H9 (cell line): ENCODE results near the gene PROK1. TPM values are rescaled to one million over a fixed set of nuclear protein-coding genes. Genes with fewer than 3 reads are reported as not detected.

ENCODE experiments used
- DNase-seq: peaks from one replicate; pipeline ENCODE4 v3.0.0-alpha.2; 2017
- H2AFZ ChIP-seq: one replicate; pipeline ENCODE4 v1.6.1; 2013; ENCODE audit warnings: mild to moderate bottlenecking, low read length, control low read depth, moderate library complexity
- H2AK5ac ChIP-seq: 2 replicates; pipeline ENCODE4 v1.6.1; 2013; ENCODE audit warnings: low read length, control low read depth, mixed read lengths; ENCODE audit not compliant: insufficient read length
- H2BK120ac ChIP-seq: one replicate; pipeline ENCODE4 v1.6.1; 2013; ENCODE audit warnings: low read depth, mild to moderate bottlenecking, low read length, control low read depth, inconsistent platforms; ENCODE audit not compliant: poor library complexity, severe bottlenecking
- H2BK12ac ChIP-seq: 2 replicates; pipeline ENCODE4 v1.6.1; 2013; ENCODE audit warnings: low read length, control low read depth, mixed read lengths, low read depth; ENCODE audit not compliant: insufficient read length
- H2BK15ac ChIP-seq: 2 replicates; pipeline ENCODE4 v1.6.1; 2013; ENCODE audit warnings: low read depth, low read length, control low read depth
- H2BK20ac ChIP-seq: one replicate; pipeline ENCODE4 v1.6.1; 2013; ENCODE audit warnings: low read depth, mild to moderate bottlenecking, low read length, control low read depth, inconsistent platforms; ENCODE audit not compliant: poor library complexity, severe bottlenecking
- H2BK5ac ChIP-seq: 2 replicates; pipeline ENCODE4 v1.6.1; 2013; ENCODE audit warnings: low read length, control low read depth, mixed read lengths; ENCODE audit not compliant: insufficient read length
- H3K14ac ChIP-seq: 2 replicates; pipeline ENCODE4 v1.6.1; 2013; ENCODE audit warnings: low read length, control low read depth; ENCODE audit not compliant: insufficient read depth
- H3K18ac ChIP-seq: 2 replicates; pipeline ENCODE4 v1.6.1; 2013; ENCODE audit warnings: low read depth, mild to moderate bottlenecking, mixed read lengths, low read length, control low read depth; ENCODE audit not compliant: insufficient read length
- H3K23ac ChIP-seq: 2 replicates; pipeline ENCODE4 v1.6.1; 2013; ENCODE audit warnings: low read length, control low read depth, mixed read lengths, low read depth; ENCODE audit not compliant: insufficient read length
- H3K23me2 ChIP-seq: 2 replicates; pipeline ENCODE4 v1.6.1; 2013; ENCODE audit warnings: low read depth, mild to moderate bottlenecking, mixed read lengths, low read length, control low read depth; ENCODE audit not compliant: insufficient read length, poor library complexity, severe bottlenecking
- H3K27ac ChIP-seq: 2 replicates; pipeline ENCODE4 v1.5.1; 2013; ENCODE audit warnings: low read length, control low read depth, mixed read lengths, low read depth; ENCODE audit not compliant: insufficient read length
- H3K27me3 ChIP-seq: 2 replicates; pipeline ENCODE4 v1.6.1; 2013; ENCODE audit warnings: low read length, control low read depth, inconsistent platforms; ENCODE audit not compliant: insufficient read depth
- H3K4ac ChIP-seq: 2 replicates; pipeline ENCODE4 v1.6.1; 2013; ENCODE audit warnings: low read depth, mild to moderate bottlenecking, control low read depth, inconsistent platforms, low read length, moderate library complexity
- H3K4me1 ChIP-seq: 2 replicates; pipeline ENCODE4 v1.6.1; 2013; ENCODE audit warnings: low read length, control low read depth, inconsistent platforms; ENCODE audit not compliant: insufficient read depth
- H3K4me2 ChIP-seq: 2 replicates; pipeline ENCODE4 v1.6.1; 2013; ENCODE audit warnings: low read length, control low read depth, mixed read lengths; ENCODE audit not compliant: insufficient read length, insufficient read depth
- H3K56ac ChIP-seq: 2 replicates; pipeline ENCODE4 v1.6.1; 2013; ENCODE audit warnings: low read depth, mild to moderate bottlenecking, mixed read lengths, low read length, control low read depth; ENCODE audit not compliant: insufficient read length
- H3K79me1 ChIP-seq: 2 replicates; pipeline ENCODE4 v1.6.1; 2013; ENCODE audit warnings: low read depth, mild to moderate bottlenecking, moderate library complexity, low read length, control low read depth, inconsistent platforms; ENCODE audit not compliant: insufficient read depth, poor library complexity, severe bottlenecking
- H3K79me2 ChIP-seq: 2 replicates; pipeline ENCODE4 v1.6.1; 2013; ENCODE audit warnings: low read length, control low read depth, inconsistent platforms; ENCODE audit not compliant: insufficient read depth
- H3K9ac ChIP-seq: 2 replicates; pipeline ENCODE4 v1.6.1; 2013; ENCODE audit warnings: low read length, control low read depth, mixed read lengths; ENCODE audit not compliant: insufficient read length; ENCODE audit errors: extremely low read depth
- H3K9me3 ChIP-seq: one replicate; pipeline ENCODE4 v1.6.1; 2013; ENCODE audit warnings: low read depth, low read length, inconsistent platforms; ENCODE audit not compliant: control insufficient read depth
- H3T11ph ChIP-seq: one replicate; pipeline ENCODE4 v1.6.1; 2013; ENCODE audit warnings: mild to moderate bottlenecking, low read length, control low read depth, inconsistent platforms
- H4K20me1 ChIP-seq: one replicate; pipeline ENCODE4 v1.6.1; 2013; ENCODE audit not compliant: control insufficient read depth, insufficient read length, insufficient read depth
- H4K5ac ChIP-seq: 2 replicates; pipeline ENCODE4 v1.6.1; 2013; ENCODE audit warnings: low read depth, mild to moderate bottlenecking, mixed read lengths, low read length, control low read depth; ENCODE audit not compliant: insufficient read length
- H4K8ac ChIP-seq: replicated peaks from 2 replicates; pipeline ENCODE4 v1.6.1; 2013; ENCODE audit warnings: low read length, control low read depth, mixed read lengths, low read depth; ENCODE audit not compliant: insufficient read length
- H4K91ac ChIP-seq: 2 replicates; pipeline ENCODE4 v1.6.1; 2013; ENCODE audit warnings: low read depth, mild to moderate bottlenecking, moderate library complexity, mixed read lengths, low read length, control low read depth; ENCODE audit not compliant: insufficient read length
- H3K27ac Mint-ChIP-seq, 3 experiments: 2 replicates in 2 of 3; 3 replicates in 1 of 3; pipeline ENCODE4 v1.8.0; 2020 to 2021; ENCODE audit warnings: mixed read lengths in 3 of 3, mild to moderate bottlenecking in 1 of 3, moderate library complexity in 1 of 3
- H3K27me3 Mint-ChIP-seq: 2 replicates; pipeline ENCODE4 v1.8.0; 2021; ENCODE audit warnings: low read depth, mild to moderate bottlenecking, moderate library complexity, mixed read lengths
- H3K36me3 Mint-ChIP-seq, 3 experiments: 2 replicates in 2 of 3; 3 replicates in 1 of 3; pipeline ENCODE4 v1.8.0; 2020 to 2021; ENCODE audit warnings: low read depth in 3 of 3, mixed read lengths in 3 of 3; ENCODE audit not compliant: insufficient read depth in 1 of 3
- H3K4me1 Mint-ChIP-seq, 2 experiments: 2 replicates each; pipeline ENCODE4 v1.8.0; 2020; ENCODE audit warnings: mixed read lengths in 2 of 2
- H3K4me3 Mint-ChIP-seq, 2 experiments: 2 replicates in 1 of 2; 3 replicates in 1 of 2; pipeline ENCODE4 v1.8.0; 2020 to 2021; ENCODE audit warnings: mild to moderate bottlenecking in 2 of 2, mixed read lengths in 2 of 2, moderate library complexity in 1 of 2
- H3K9me3 Mint-ChIP-seq, 2 experiments: 2 replicates in 1 of 2; 3 replicates in 1 of 2; pipeline ENCODE4 v1.8.0; 2020; ENCODE audit warnings: mild to moderate bottlenecking in 2 of 2, mixed read lengths in 2 of 2, moderate library complexity in 1 of 2
- CTCF ChIP-seq: fragments of 200-600 bp; sonication (generic); conservative IDR thresholded peaks from 3 replicates; pipeline ENCODE4 v1.8.0; 2021; ENCODE audit warnings: antibody characterized with exemption, mild to moderate bottlenecking
- WGBS: extraction: QIAGEN DNeasy Blood & Tissue Kit; methylation state at CpG from one replicate; pipeline ENCODE4 v1.1.7; 2013; ENCODE audit warnings: missing lambda C conversion rate, low lambda C conversion rate, mixed read lengths; ENCODE audit not compliant: insufficient read length; ENCODE audit errors: extremely low coverage; 5-methylcytosine and 5-hydroxymethylcytosine counted together
- total RNA-seq: library from RNA; stranded (reverse); gene quantifications from 2 replicates; pipeline ENCODE4 v1.2.1, GENCODE V29; 2021

Gene PROK1
- total RNA-seq, 1 experiment from 2014 or later = not detected

GRCh38 chr1:110444561-110444960 lies 6.4 kb upstream of the PROK1 start:
- no CpG with 5 or more reads among the region's 8 CpGs for WGBS
- H3K27me3 Mint-ChIP-seq = peaks cover 6% of the 10 kb centered on the region

More at GRCh38 chr1:110444561-110444960, 6.4 kb upstream of the PROK1 start:
- no peaks in the 10 kb centered on the region for H4K20me1 ChIP-seq
- no peaks in the 10 kb centered on the region for H3K27me3 ChIP-seq
- H2AK5ac ChIP-seq = no peak overlapping the region
- Mint-ChIP-seq H3K27ac (no peak overlapping the region), H3K4me3 (no peak overlapping the region), H3K36me3 (no peaks in the 10 kb centered on the region), H3K4me1 (peaks cover under 1 to 3% of the 10 kb centered on the region in 2 experiments), H3K9me3 (no peaks in the 10 kb centered on the region)
- H2BK12ac ChIP-seq = no peak overlapping the region
- H3K27ac ChIP-seq = no peak overlapping the region
- H3K56ac ChIP-seq = no peak overlapping the region
- H3K18ac ChIP-seq = no peak overlapping the region
- no peak for DNase-seq
- no peak overlapping the region for H2BK20ac ChIP-seq
- no peak overlapping the region for H4K91ac ChIP-seq
- no peak overlapping the region for H3K14ac ChIP-seq
- H2AFZ ChIP-seq = no peak overlapping the region
- no peak for TF ChIP-seq CTCF
- H3K23ac ChIP-seq = no peak overlapping the region
- no peaks in the 10 kb centered on the region for H3K9me3 ChIP-seq
- H3T11ph ChIP-seq = no peak overlapping the region
- no peak overlapping the region for H2BK15ac ChIP-seq
- no peak overlapping the region for H2BK120ac ChIP-seq
- no peaks in the 10 kb centered on the region for H3K23me2 ChIP-seq
- H3K9ac ChIP-seq = no peak overlapping the region
- H2BK5ac ChIP-seq = no peak overlapping the region
- no peaks in the 10 kb centered on the region for H3K79me2 ChIP-seq
- H4K5ac ChIP-seq = no peak overlapping the region
- H3K4me2 ChIP-seq = no peak overlapping the region
- 0 out of 2 replicates have a peak, but pooled peaks cover under 1% of the 10 kb centered on the region for H3K4me1 ChIP-seq
- H4K8ac ChIP-seq = no peak overlapping the region
- H3K4ac ChIP-seq = no peak overlapping the region
- no peaks in the 10 kb centered on the region for H3K79me1 ChIP-seq
